GM18867 (cell line): ENCODE results near the gene DLX1.
A peak's percentile ranks its signal among the peaks of the same experiment; 100 is the strongest.
"Not testable (repeated sequence)": the region's sequence is repeated elsewhere in the genome, so short reads cannot be mapped to it uniquely, and the experiment has no call there.

ENCODE experiments used
- ATAC-seq: cut with Tn5 transposase; IDR thresholded peaks from one replicate; pipeline ENCODE4 v1.9.1; 2021; ENCODE audit warnings: mild to moderate bottlenecking, moderate library complexity; ENCODE audit not compliant: unreplicated experiment

The DLX1 gene

DNA sequence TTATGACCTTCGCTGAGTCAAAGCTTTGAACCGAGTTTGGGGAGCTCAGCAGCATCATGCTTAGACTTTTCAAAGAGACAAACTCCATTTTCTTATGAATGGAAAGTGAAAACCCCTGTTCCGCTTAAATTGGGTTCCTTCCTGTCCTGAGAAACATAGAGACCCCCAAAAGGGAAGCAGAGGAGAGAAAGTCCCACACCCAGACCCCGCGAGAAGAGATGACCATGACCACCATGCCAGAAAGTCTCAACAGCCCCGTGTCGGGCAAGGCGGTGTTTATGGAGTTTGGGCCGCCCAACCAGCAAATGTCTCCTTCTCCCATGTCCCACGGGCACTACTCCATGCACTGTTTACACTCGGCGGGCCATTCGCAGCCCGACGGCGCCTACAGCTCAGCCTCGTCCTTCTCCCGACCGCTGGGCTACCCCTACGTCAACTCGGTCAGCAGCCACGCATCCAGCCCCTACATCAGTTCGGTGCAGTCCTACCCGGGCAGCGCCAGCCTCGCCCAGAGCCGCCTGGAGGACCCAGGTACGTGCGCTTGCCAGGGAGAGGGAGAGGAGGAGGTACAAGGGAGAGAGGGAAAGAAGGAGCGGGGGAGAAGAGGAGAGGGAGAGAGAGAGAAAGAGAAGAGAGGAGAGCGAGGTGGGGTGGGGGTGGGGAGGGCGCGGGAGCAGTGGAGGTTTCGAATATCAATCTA, at the start of gene DLX1:
Gene DLX1, plus strand, starts transcription at position 48 of the 700 bp plus-strand sequence. Its CDS starts 171 bp downstream, at position 219.
- ATAC-seq, result peak; percentile 11

DNA sequence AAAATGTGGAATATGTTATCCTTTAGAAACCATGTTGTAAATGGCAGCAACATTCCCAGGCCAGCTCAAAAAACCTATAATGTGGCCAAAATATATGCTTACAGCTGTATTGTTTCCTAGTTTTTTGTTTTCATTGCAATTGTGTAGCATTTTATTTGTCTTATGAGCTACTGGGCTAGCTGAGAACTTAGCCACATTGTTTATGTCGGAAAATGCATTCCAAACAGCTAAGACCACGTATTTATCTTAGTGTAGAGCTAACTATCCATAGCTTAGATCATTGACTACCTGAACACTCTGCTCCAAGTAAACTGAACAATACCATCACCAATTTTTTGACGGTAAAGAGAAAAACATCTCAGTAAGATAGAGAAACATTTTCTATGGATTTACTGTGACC, 47.2 kb upstream of the DLX1 start:
- ATAC-seq, result no peak

DNA sequence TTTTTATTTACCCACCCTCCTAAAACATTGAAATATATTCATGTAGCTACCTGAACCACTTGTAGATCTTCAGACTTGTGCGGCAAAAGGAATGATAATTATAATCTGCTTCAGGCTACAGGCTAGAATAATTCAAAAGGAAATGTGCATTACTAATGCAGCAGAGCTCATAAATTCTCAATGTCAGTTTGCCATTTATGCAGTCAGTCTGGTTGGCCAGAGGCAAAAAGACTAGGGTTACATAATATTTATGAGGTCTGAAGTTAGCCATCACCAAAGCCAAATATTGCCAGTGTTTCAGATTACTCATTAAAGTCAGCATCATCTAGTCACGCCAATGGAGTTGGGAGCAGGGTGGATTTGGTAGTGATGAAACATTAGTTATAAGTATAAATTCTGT, 46.7 kb upstream of the DLX1 start:
- no peak for ATAC-seq

DNA sequence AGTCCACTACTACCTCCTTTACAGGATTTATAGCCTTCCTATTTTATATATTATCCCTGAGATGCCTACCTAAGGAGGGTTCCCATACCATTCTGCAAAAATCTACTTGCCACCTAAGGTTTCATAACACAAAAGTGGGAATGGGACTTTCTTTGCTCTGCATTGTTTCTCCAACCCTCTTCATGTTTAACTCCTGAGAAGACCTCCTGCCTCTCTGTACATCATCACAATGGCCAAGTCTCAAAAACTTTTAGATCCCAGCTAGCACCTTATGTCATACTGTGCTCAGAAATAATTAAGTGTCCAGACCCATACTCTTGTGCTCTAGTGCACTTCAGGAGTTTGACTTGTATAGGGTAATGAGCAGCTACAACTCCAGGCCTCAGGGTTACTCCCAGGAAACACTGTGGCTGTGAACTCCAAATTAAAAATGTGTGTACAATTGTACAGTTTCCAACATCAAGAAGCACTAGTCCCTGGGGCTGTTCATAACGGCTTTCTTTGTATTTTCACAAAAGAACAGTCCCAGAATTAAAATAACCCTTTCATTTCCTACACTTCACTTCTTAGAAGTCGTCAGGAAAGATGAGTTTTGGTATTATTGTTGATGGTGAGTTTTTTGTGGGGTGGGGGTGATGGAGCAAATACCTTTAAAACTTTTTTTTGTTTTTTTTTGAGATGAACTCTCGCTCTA, 46.1 kb upstream of the DLX1 start:
- ATAC-seq, result no peak

DNA sequence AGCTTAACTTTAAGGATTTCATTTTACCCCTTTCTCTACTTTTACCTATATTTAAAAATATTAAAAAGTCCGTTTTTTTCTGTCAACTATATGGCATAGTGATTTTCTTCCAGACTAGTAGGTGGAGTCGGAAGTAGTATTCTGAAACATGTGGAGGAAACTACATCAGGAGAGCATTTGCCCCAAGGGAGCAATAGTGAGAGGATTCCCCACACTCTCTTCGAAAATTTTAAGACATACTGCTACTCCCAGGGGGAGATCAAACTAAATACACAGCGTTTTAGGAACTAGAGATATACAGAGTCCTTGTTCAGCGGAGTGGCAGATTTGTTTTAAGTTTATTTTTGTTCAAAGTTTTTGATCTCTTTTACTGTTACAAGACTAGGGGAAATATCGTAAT, 45.0 kb upstream of the DLX1 start:
- ATAC-seq, result no peak

DNA sequence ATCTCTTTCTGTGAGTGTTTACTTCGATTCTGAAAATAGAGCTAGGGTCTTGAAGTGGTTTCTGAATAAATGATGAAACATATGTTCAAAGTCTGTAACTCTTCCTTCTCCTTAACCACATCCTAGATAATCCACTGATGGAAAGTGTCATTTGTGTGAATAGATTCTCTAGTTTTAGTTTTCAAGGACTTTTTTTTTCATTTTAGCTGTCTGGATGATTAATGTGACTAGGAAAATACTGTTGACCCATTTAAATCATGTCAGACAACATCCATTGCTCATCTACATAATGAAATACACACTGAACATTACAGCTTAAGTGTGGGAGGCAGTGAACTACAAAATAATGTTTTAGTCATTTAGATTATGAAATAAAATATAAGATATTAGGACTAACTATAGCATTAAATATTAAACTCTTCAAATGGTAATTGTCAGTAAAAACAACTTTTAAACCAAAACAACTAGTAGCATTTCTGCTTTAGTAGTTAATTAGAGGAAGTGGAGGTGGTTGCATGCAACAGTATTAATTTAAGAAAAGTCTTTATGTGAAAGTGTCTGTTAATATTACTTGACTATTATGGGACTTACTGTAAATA, 39.1 kb upstream of the DLX1 start:
- ATAC-seq, result no peak

DNA sequence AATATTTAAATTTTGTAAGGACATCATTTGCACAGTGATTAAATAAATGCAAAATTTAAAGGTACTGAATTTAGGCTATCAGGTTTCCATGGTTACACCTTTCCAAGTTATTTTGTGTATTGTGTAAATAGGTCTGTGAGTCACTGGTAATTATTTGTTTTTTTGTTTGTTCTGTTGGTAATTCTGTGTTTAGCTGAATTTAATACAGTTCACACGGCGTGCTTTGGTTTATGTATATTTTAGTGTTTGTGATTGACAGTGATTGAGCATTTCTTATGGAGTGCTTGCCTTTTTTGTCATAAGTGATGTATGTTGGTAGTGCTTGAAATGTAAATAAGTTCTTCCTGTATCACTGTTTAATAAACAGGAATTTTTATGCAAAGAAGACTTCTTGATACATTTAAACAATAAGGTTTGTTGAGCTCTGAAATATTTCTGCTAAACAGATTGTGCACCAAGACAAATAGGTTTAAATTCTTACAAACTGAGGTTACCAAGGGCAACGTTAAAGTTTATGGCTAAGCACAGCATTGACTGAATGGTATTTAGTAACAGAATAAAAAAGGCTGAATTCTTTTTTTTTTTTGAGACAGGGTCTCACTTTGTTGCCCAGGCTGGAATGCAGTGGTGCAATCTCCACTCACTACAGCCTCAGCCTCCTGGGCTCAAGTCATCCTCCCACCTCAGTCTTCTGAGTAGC, 38.3 kb upstream of the DLX1 start:
- no peak for ATAC-seq

DNA sequence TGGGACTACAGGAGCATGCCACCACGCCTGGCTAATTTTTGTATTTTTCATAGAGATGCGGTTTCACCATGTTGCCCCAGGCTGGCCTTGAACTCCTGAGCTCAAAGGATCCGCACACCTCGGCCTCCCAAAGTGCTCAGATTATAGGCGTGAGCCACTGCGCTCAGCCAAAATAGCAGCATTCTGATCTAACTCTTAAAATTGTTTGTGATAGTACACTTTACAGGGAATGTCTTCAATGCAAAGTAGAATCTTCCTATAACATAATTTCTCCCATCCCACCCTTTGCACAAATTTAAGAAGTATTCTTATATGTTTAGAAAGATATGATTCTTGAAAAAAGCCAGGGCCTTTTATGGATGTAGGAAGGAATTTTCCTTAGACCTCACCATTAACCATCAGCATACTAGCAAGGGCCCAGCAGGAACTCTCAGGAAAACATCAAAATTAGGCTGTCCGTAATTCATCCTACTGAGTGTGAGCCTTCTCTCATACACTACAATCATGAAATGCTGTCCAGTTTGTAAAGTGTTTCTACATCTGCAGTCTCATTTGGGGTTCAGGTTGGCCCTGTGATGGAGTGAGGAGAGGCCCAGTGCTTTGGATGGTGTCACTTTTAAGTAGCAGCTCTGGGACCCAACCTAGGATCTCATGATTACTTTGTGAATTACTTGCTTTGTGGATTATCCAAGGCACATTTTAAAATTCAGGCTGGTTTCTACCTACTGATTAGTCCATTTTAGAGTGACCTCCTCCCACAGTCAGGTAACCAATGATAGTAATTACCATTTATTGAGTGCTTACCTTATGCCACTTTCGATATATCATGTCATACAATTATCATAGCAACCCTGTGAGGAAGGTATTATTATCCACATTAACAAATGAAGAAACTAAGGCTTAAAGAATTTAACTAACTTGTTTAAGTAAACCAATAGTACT, 37.5 kb upstream of the DLX1 start:
- ATAC-seq, result no peak

DNA sequence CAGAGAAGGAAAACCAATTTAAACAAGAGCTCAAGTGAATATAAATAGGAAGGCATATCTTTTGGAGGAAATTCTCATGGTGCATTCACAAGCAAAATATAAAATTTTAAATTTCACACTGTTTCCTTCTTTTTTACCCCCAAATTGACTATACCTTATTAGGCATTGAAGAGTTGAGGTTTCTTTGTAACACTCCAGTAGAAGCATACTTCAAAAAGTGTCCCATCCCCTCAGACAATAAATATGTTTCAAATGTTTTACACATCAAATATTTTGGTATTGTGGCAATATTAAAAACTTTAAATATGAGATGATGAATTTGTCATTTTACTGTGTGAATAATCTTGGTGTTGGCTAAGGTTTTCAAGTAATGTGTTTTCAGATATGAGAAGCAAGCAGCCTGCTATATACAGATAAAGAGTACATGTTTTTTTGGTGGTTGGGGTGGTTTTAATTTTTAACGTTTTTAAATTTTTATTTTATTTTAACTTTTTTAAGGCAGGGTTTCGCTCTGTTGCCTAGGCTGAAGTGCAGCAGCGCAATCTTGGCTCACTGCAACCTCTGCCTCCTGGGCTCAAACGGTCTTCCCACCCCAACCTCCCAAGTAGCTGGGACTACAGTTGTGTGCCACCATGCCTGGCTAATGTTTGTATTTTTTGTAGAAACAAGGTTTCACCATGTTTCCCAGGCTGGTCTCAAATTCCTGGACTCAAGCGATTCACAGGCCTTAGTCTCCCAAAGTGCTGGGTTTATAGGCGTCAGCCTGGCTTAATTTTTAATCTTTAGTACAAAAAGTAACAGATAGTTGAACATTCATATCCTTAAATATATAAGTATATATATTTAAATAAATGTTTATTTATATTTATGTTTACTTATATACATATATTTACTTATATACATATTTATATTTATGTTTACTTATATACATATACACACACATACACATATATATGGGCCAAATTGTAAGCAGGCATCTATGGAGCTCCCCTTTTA, 36.5 kb upstream of the DLX1 start:
- no peak for ATAC-seq

DNA sequence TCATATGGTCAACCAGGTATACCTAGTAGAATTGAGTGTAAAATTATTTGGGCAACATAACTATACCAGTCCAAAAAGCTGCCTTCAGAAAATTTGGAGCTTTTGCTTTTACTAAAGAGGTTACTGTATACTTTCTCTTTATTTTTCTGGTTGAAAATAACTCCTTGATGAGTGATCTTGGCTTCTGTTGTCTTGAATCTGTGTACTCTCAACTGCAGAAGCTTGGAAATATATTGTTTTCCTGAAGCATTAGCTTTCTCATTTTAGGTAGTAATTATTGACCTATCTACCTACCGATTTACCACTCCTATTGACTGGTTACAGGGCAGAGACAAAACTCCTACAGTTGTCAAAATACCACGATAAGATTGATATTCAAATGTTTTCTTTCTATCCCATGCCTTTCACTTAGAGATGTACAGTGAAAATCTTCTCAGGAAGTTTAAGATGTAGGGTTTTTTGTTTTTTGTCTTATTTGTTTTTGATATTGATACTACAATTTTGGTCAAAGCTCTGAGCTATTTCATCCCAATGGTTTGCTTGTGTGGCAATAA, 35.7 kb upstream of the DLX1 start:
- no peak for ATAC-seq

DNA sequence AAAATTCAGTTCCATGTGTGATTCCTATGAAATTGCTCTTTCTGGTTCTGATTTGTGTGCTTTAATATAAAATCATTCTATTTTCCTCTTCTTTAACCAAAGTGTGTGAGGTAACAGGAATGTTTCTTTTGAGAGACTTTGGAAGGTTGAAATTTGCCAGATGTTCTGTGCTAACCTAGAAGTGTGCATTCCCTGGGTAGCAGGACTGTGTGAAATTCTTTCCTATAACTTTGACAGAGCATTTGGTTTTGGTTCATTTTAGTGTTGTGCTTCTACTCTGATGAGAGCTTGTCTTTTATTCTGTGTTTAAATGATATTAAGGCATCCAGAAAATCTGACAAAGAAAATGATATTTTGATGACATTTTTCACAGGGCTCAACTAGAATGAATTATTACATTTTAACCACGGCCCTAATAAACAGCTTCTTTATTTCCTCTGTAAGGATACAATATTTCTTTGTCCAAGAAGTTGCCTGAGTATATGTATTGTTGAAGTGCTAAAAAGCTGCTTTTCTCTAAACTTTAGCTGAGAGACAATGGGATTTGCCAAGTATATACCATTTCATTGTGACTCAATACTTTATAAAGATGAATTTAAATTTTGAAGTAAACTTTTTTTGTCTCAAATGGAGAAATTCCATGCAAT, 34.7 kb upstream of the DLX1 start:
- ATAC-seq, result no peak

DNA sequence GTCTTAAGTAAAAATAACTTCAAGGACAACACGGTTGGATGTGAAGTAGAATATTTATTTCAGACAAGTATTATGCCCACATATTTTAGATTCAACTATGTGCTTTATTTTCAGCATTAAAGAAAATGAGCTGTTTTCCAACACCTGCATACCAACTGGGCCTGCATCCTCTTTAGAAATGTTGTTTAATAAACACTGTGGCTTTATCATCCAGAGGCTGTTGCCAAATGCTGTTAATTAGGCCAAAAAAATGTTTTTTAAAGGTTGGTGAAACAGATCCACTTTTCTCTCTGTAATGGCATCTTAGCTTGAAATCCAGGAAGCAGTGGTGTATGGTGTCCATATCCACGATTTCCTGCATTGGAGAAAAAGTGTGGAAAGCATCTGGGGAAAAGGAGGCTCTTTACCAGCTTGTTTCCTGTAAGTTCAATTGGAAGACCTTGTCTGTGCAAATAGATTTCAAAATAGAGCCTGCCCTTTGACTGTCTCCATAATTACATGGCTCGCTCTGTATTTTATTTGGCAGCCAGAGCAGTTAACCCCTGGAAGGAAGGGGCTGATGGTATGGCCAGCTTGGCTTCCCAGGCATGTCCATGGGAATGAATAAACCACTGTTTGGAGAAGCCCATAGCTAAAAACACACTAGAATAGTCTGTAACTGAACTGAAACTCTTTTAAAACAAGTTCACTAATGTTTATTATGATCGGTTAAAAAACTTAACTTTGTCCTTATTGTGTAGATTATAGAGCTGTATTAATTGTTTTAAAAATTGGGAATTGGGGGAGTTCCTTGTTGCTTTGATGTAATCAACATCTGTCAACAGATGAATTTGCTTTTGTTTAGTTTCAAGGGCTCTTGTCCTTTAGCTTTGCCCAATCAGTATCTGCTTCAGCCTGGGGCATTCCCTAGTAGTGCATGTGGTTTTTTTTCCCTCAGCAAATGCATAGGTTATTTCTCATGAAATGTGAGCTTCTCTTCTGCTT, 33.0 kb upstream of the DLX1 start:
- ATAC-seq, result no peak

DNA sequence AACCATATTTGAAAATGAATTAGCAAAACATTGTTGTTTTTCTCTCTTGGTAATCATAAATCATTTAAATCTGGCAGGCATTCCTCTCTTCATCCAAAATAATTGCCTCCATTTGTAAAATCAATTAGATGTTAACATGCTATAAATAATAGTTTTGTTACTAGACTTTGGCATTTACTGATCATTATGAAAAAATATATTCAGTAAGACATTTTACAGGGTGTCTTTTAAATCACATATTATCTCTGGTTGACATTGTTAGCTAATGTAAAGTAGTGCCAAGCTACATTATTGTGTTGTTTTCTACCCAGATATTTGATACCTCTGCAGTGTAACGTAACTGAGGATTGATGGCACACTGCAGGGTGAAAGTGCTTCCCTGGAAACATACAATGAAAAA, 31.8 kb upstream of the DLX1 start:
- ATAC-seq, result no peak

DNA sequence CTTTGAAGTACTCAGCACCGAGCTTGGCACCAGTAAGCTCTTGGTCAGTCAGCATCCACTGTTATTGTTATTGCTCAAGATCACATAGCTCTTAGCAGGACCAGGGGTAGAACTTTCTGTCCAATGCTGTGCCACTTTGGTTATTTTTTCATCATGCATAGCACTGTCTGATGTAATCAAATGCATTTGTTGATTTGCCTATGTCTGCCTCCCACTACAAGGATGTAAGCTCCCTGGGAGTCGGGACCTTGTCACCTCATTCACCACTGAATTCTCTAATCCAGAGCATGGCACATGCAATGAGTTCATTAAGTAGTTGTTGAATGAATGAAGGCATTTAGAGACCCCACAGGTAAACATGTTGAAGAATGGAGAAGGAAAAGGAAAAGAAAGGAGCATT, 29.0 kb upstream of the DLX1 start:
- ATAC-seq, result no peak

DNA sequence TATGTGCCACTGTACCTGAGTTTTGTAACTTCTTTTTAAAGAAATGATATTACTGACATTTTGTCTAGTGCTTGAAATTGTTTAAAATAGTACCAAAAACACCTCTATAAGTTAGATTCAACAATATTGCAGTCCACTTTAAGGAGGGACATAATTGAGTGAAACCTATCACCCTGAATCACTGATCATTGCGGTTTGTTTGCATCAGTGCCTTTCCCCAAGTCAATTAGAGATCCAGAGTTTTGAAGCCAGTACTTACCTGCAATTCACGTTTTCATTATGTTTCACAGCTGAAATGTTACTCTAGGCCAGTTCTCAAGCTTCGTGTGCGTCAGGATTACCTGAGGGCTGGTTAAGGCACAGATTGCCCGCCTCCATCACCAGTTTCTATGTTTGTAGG, 26.6 kb upstream of the DLX1 start:
- no peak for ATAC-seq

DNA sequence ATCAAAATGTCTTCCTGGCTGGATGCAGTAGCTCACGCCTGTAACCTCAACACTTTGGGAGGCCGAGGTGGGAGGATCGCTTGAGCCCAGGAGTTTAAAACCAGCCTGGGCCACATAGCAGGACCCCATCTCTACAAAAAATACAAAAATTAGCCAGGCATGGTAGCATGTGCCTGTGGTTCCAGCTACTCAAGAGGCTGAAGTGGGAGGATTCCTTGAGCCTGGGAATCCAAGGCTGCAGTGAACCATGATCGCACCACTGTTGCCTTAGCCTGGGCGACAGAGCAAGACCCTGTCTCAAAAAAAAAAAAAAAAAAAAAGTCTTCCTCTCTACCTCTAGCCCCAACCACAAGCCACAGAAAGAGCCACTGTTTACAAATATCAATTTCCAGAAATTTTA, 25.2 kb upstream of the DLX1 start:
- not testable (repeated sequence) for ATAC-seq

DNA sequence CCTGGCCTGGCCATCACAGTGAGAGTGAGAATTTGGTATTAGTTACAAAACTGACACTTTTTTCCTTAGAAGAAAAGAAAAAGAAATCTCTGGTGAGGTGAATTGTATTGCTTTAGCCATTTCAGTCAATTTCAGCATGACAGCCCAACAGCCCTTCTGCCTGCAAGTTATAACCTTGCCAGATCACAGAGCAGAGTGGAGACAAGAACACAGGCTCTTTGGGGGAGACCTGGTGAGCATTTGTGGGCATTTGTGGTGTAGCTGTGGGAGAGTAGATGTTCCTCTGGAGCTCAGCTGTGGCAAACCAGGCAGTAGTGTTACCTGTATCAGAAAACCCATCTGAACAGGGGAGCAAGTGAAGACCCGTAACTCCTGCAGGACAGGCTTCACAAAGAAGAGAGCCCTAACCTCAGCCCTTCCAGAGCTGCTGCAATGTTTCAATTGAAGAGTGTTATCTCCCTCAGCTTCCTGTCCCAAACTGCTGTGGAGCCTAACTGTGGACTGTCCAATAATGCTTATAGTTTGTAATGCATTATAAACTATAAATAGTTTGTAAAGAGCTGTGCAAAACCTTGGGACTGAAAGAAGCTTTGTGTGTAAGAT, 22.8 kb upstream of the DLX1 start:
- ATAC-seq, result no peak
